Activated T-helper 2 cell treated with anti-CD3 and anti-CD28 coated beads, Interferon-gamma antibody, Interleukin-2, Interleukin-4, amounts not matched to agents 10 μg/mL and 5 μg/mL and 100 μg/mL, durations not matched to agents 14 hours and 24 hours and 36 hours (primary cell): ENCODE measurements around the gene EEF1AKMT2. TPM values are rescaled to one million over a fixed set of nuclear protein-coding genes. Genes with fewer than 3 reads are reported as not detected.

Source experiments
- DNase-seq: peaks from one replicate; pipeline ENCODE4 v3.0.0; 2021; ENCODE audit warnings: low spot score
- H3K27ac Mint-ChIP-seq: one replicate; pipeline ENCODE4 v1.8.0; 2021; ENCODE audit warnings: mixed read lengths
- H3K27me3 Mint-ChIP-seq: one replicate; pipeline ENCODE4 v1.8.0; 2021; ENCODE audit warnings: low read depth, mixed read lengths
- H3K36me3 Mint-ChIP-seq: one replicate; pipeline ENCODE4 v1.8.0; 2021; ENCODE audit warnings: low read depth, mixed read lengths
- H3K4me1 Mint-ChIP-seq: one replicate; pipeline ENCODE4 v1.8.0; 2021; ENCODE audit warnings: low read depth, mixed read lengths
- H3K4me3 Mint-ChIP-seq: one replicate; pipeline ENCODE4 v1.8.0; 2021; ENCODE audit warnings: low read depth, mild to moderate bottlenecking, moderate library complexity, mixed read lengths
- H3K9me3 Mint-ChIP-seq: one replicate; pipeline ENCODE4 v1.8.0; 2021; ENCODE audit warnings: mixed read lengths
- intact Hi-C: fragments of 100-400 bp; cut with micrococcal nuclease; formaldehyde crosslinking; loops from one replicate; pipeline ENCODE4 v1.15.1; 2023
- total RNA-seq: library from RNA; stranded (reverse); gene quantifications from 2 replicates; pipeline ENCODE4 v1.2.3, GENCODE V29; 2022

The EEF1AKMT2 gene
- total RNA-seq, 1 donor from 2014 or later, result 20.9 TPM

- peaks cover 49% of the 10 kb centered on the region for H3K4me1 Mint-ChIP-seq
Measured at GRCh38 chr10:124740369-124741280, 51.1 kb downstream of the EEF1AKMT2 start.

GRCh38 chr10:124739986-124740368, 51.7 kb downstream of the EEF1AKMT2 start:
- no peak for DNase-seq
- Mint-ChIP-seq H3K36me3 (peaks cover 33% of the 10 kb centered on the region), H3K4me1 (peaks cover 51% of the 10 kb centered on the region), H3K27me3 (peaks cover 6% of the 10 kb centered on the region), H3K27ac (no peak overlapping the region), H3K4me3 (no peak overlapping the region), H3K9me3 (no peaks in the 10 kb centered on the region)
- intact Hi-C loops, result loop anchor here (2.0 to 10.0 kb wide), 4 partner anchors 51 to 175 kb away; partner anchors contain the start of gene EEF1AKMT2

More at GRCh38 chr10:124740369-124741280, 51.1 kb downstream of the EEF1AKMT2 start:
- peak overlapping the region; percentile 80 for H3K4me3 Mint-ChIP-seq
- peaks cover 6% of the 10 kb centered on the region for H3K27me3 Mint-ChIP-seq
- H3K36me3 Mint-ChIP-seq, result peaks cover 32% of the 10 kb centered on the region
- no peaks in the 10 kb centered on the region for H3K9me3 Mint-ChIP-seq
- intact Hi-C loops, result loop anchor here (1.0 to 10.0 kb wide), 9 partner anchors 7 to 210 kb away; partner anchors contain the start of gene EEF1AKMT2
- DNase-seq, result no peak
- no peak overlapping the region for H3K27ac Mint-ChIP-seq

- Mint-ChIP-seq H3K36me3 (peaks cover 37% of the 10 kb centered on the region), H3K4me1 (peaks cover 53% of the 10 kb centered on the region), H3K4me3 (no peak overlapping the region), H3K9me3 (no peaks in the 10 kb centered on the region), H3K27me3 (peaks cover 6% of the 10 kb centered on the region), H3K27ac (no peak overlapping the region)
- intact Hi-C loops, result no loop called here
- no peak for DNase-seq
Measured at GRCh38 chr10:124739119-124739921, 52.4 kb downstream of the EEF1AKMT2 start.

GRCh38 chr10:124738441-124738840, 53.2 kb downstream of the EEF1AKMT2 start:
- Mint-ChIP-seq H3K9me3 (no peaks in the 10 kb centered on the region), H3K27me3 (peaks cover 6% of the 10 kb centered on the region), H3K36me3 (peaks cover 43% of the 10 kb centered on the region), H3K27ac (no peak overlapping the region), H3K4me3 (no peak overlapping the region), H3K4me1 (peaks cover 61% of the 10 kb centered on the region)
- DNase-seq, result no peak
- intact Hi-C loops, result no loop called here

GRCh38 chr10:124737708-124738107, 54.0 kb downstream of the EEF1AKMT2 start:
- Mint-ChIP-seq H3K4me1 (peaks cover 66% of the 10 kb centered on the region), H3K36me3 (peaks cover 45% of the 10 kb centered on the region), H3K4me3 (no peak overlapping the region), H3K27me3 (peaks cover 4% of the 10 kb centered on the region), H3K27ac (no peak overlapping the region), H3K9me3 (no peaks in the 10 kb centered on the region)
- intact Hi-C loops, result no loop called here
- DNase-seq, result no peak

GRCh38 chr10:124737221-124737620, 54.5 kb downstream of the EEF1AKMT2 start:
- peaks cover 64% of the 10 kb centered on the region for H3K4me1 Mint-ChIP-seq
- no peaks in the 10 kb centered on the region for H3K9me3 Mint-ChIP-seq
- peaks cover 44% of the 10 kb centered on the region for H3K36me3 Mint-ChIP-seq
- DNase-seq, result no peak
- H3K27ac Mint-ChIP-seq, result no peak overlapping the region
- intact Hi-C loops, result no loop called here
- H3K4me3 Mint-ChIP-seq, result no peak overlapping the region
- H3K27me3 Mint-ChIP-seq, result peaks cover 2% of the 10 kb centered on the region

- DNase-seq, result no peak
- no peak overlapping the region for H3K4me3 Mint-ChIP-seq
- peaks cover 2% of the 10 kb centered on the region for H3K27me3 Mint-ChIP-seq
- no peak overlapping the region for H3K27ac Mint-ChIP-seq
- peaks cover 66% of the 10 kb centered on the region for H3K4me1 Mint-ChIP-seq
- intact Hi-C loops, result no loop called here
- H3K36me3 Mint-ChIP-seq, result peaks cover 44% of the 10 kb centered on the region
- H3K9me3 Mint-ChIP-seq, result no peaks in the 10 kb centered on the region
Measured at GRCh38 chr10:124736491-124737136, 55.1 kb downstream of the EEF1AKMT2 start.

GRCh38 chr10:124735491-124736286, 56.0 kb downstream of the EEF1AKMT2 start:
- Mint-ChIP-seq H3K4me3 (no peak overlapping the region), H3K4me1 (peaks cover 58% of the 10 kb centered on the region), H3K9me3 (no peaks in the 10 kb centered on the region), H3K36me3 (peaks cover 41% of the 10 kb centered on the region), H3K27me3 (no peaks in the 10 kb centered on the region), H3K27ac (no peak overlapping the region)
- intact Hi-C loops, result no loop called here
- DNase-seq, result no peak

- intact Hi-C loops, result no loop called here
- Mint-ChIP-seq H3K27ac (peak overlapping the region; percentile 81), H3K4me1 (peaks cover 55% of the 10 kb centered on the region), H3K9me3 (no peaks in the 10 kb centered on the region), H3K27me3 (no peaks in the 10 kb centered on the region), H3K36me3 (peaks cover 45% of the 10 kb centered on the region), H3K4me3 (no peak overlapping the region)
- DNase-seq, result no peak
Measured at GRCh38 chr10:124734311-124735166, 57.1 kb downstream of the EEF1AKMT2 start.

GRCh38 chr10:124733571-124734245, 58.0 kb downstream of the EEF1AKMT2 start:
- H3K27ac Mint-ChIP-seq, result peak overlapping the region; percentile 81
- peaks cover 40% of the 10 kb centered on the region for H3K36me3 Mint-ChIP-seq
- intact Hi-C loops, result loop anchor here (1.0 kb wide), 2 partner anchors 8 to 15 kb away; no protein-coding TSS in a partner anchor
- DNase-seq, result no peak
- no peak overlapping the region for H3K4me3 Mint-ChIP-seq
- H3K4me1 Mint-ChIP-seq, result peaks cover 56% of the 10 kb centered on the region
- H3K27me3 Mint-ChIP-seq, result no peaks in the 10 kb centered on the region
- H3K9me3 Mint-ChIP-seq, result no peaks in the 10 kb centered on the region
